ENCODE data around the gene MMP24.
"Not testable (repeated sequence)": the region's sequence is repeated elsewhere in the genome, so short reads cannot be mapped to it uniquely, and the experiment has no call there.

The MMP24 gene

GRCh38 chr20:35226126-35226883 is at the start of gene MMP24:
TSS of gene MMP24 (plus strand) at chr20:35226690. CDS start at chr20:35226739, 49 bp downstream.
- DNase-seq, result no peak

GRCh38 chr20:35179292-35180212 is 46.9 kb upstream of the MMP24 start:
- no peak for DNase-seq

- DNase-seq, result no peak
Observed at GRCh38 chr20:35180266-35180665, 46.2 kb upstream of the MMP24 start.

- DNase-seq, result no peak
Observed at GRCh38 chr20:35181731-35182130, 44.8 kb upstream of the MMP24 start.

- not testable (repeated sequence) for DNase-seq
Observed at GRCh38 chr20:35186691-35187289, 39.7 kb upstream of the MMP24 start.

GRCh38 chr20:35187584-35188190 is 38.8 kb upstream of the MMP24 start:
- DNase-seq, result no peak

- DNase-seq, result not testable (repeated sequence)
Observed at GRCh38 chr20:35189223-35189622, 37.3 kb upstream of the MMP24 start.

GRCh38 chr20:35190556-35190955 is 35.9 kb upstream of the MMP24 start:
- no peak for DNase-seq

GRCh38 chr20:35191419-35192117 is 34.9 kb upstream of the MMP24 start:
- DNase-seq, result no peak

GRCh38 chr20:35192118-35192872 is 34.2 kb upstream of the MMP24 start:
- DNase-seq, result no peak

- DNase-seq, result not testable (repeated sequence)
Observed at GRCh38 chr20:35193031-35193791, 33.3 kb upstream of the MMP24 start.

- no peak for DNase-seq
Observed at GRCh38 chr20:35196313-35196712, 30.2 kb upstream of the MMP24 start.

GRCh38 chr20:35199740-35200139 is 26.8 kb upstream of the MMP24 start:
- DNase-seq, result no peak

- DNase-seq, result no peak
Observed at GRCh38 chr20:35200267-35200666, 26.2 kb upstream of the MMP24 start.

- not testable (repeated sequence) for DNase-seq
Observed at GRCh38 chr20:35201467-35201866, 25.0 kb upstream of the MMP24 start.

GRCh38 chr20:35206802-35207201 is 19.7 kb upstream of the MMP24 start:
- DNase-seq, result no peak

- DNase-seq, result peak; percentile 47
Observed at GRCh38 chr20:35207950-35208611, 18.4 kb upstream of the MMP24 start.

- no peak for DNase-seq
Observed at GRCh38 chr20:35215066-35215956, 11.2 kb upstream of the MMP24 start.

GRCh38 chr20:35216541-35216940 is 9.9 kb upstream of the MMP24 start:
- no peak for DNase-seq

All from NCI-H1048 (cell line).